Activated CD8-positive, alpha-beta memory T cell treated with anti-CD3 and anti-CD28 coated beads, Interleukin-2, amount 50 U/mL, for 1 hour (primary cell): Measurements from ENCODE around the gene DENND6B.
"Not testable (repeated sequence)": the region's sequence is repeated elsewhere in the genome, so short reads cannot be mapped to it uniquely, and the experiment has no call there.

Experiments used
- DNase-seq: peaks from one replicate; pipeline ENCODE4 v3.0.0-alpha.2; 2020; ENCODE audit errors: extremely low read depth

The DENND6B gene

DNA sequence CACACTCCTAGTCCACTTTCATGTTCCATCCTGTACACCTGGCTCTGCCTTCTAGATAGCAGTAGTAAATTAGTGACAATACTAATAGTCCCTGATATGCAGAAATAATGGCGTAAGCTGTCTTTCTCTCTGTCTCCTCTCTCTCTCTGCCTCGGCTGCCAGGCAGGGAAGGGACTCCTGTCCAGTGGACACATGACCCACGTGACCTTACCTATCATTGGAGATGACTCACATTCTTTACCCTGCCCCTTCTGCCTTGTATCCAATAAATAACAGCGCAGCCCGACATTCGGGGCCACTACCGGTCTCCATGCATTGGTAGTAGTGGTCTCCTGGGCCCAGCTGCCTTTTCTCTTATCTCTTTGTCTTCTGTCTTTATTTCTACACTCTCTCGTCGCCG, 53.0 kb downstream of the DENND6B start:
- DNase-seq: not testable (repeated sequence)

DNA sequence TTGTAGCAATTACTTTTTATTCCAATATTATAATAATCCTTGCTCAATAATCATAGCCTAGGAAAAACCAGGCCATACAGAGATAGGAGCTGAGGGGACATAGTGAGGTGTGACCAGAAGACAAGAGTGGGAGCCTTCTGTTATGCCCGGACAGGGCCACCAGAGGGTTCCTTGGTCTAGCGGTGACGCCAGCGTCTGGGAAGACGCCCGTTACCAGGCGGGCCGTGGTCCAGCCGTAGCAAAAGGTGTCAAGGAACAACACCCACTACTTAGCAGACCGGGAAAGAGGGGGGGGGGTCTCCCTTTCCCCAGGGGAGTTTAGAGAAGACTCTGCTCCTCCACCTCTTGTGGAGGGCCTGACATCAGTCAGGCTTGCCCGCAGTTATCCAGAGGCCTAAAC, 53.5 kb downstream of the DENND6B start:
- not testable (repeated sequence) for DNase-seq

DNA sequence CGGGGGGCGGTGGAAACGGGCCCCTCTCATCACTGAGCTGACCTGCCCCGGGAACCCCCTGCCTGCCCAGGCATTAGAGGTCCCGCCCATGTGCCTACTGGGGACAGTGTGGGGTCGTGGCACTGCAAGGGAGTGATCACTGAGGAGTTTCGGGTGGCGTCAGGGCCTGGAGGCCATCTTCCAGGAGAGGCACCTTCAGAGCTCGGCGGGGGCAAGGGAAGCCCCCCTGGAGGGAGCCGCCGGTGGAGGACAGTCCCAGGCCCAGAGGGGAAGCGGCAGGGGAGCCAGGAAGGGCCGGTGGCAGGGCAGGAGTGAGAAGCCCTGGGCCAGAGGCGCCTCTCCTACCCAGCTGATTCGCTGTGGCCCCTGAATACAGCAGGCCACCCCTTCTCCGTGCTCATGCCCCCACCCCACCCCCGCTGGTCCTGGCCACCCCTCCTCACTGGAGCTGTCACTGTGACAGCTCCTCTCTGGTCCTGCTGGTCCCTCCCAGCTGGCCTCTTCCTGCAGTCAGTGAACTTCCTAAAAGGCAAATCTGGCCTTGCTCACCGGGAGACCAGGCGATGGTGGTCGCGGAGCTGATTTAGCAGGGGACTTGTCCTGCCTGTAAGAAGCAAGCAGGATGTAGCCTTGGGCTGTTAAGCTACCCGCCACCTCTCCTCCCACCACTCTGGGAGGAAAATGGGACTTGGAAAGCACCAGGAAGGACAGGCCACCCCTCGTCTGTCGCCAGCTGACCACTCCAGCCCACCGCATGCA, 54.6 kb downstream of the DENND6B start:
- no peak for DNase-seq

- no peak for DNase-seq
Measured at GRCh38 chr22:50271519-50271970, 55.3 kb downstream of the DENND6B start.

DNA sequence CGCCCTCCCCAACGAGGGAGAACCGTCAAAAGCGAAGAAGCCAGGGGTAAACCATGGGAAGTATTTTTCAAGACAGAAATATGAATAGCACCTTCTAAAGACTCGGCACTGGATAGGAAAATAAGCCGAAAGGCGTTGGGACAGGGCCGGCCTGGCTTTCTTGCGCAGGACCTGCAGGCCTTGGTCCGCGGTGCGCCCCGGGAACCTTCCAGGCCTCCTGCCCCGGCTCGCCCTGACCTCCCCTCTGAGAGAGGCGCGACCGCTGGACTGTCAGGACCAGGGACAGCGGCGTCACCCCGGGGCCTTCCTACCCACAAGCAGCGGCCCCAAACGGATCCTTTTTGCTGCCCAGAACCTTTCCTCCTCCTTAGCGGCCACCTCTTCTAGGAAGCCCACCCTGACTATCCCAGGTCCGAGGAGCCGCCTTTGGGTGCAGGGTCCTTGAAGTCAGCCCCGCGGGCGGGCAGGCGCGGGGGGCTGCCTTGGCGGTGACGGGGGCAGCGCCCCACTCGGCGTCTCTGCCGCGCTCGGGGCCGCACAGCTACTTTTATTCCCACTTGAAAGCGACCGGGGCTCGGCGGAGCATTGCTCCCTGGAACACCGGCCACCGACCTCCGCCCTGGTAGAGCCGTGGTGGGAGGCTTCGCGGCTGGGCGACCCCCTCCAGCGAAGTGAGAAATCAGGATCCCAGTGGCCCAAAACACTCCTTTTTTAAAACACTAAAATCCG, 56.0 kb downstream of the DENND6B start:
- no peak for DNase-seq

DNA sequence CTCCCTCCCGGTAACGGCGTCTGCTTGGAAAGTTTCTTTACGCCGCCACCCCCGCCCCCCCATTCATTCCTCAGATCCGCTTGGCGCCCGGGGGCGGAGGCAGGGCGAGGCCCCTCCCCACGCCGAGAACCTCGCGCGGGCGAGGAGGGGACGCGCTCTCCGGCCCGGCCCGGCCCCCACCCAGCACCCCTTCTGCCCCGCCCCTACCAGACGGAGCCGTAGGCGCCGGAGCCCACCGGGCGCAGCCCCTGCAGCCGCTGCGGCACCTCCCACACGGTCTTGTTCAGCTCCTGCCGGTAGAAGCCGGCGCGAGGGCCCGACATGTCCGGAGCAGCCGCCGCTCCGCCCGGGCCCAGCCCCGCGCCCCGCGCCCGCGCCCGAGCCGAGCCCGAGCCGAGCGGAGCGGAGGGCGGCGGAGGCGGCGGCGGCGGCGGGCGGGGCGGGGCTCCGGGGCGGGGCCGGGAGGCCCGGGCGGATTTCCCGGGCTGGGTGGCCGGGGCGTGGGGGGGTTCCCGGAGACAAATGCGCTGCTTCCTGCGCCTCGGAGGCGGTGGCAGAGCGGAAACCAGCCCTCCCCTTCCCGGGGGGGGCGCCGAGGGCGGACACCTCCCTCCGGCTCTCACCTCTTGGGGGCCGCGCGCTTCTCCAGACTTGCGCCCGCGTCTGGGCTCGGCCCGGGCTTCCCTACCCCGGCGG, 56.7 kb downstream of the DENND6B start, which contains the start of gene MAPK11:
Gene MAPK11 (minus strand): TSS at position 411 of the 696 bp plus-strand sequence. CDS start 88 bp downstream, at position 323.
- DNase-seq: peak; percentile 19

GRCh38 chr22:50269573-50269969, 57.2 kb downstream of the DENND6B start:
- no peak for DNase-seq

- DNase-seq: no peak
Measured at GRCh38 chr22:50268655-50269113, 58.1 kb downstream of the DENND6B start.

DNA sequence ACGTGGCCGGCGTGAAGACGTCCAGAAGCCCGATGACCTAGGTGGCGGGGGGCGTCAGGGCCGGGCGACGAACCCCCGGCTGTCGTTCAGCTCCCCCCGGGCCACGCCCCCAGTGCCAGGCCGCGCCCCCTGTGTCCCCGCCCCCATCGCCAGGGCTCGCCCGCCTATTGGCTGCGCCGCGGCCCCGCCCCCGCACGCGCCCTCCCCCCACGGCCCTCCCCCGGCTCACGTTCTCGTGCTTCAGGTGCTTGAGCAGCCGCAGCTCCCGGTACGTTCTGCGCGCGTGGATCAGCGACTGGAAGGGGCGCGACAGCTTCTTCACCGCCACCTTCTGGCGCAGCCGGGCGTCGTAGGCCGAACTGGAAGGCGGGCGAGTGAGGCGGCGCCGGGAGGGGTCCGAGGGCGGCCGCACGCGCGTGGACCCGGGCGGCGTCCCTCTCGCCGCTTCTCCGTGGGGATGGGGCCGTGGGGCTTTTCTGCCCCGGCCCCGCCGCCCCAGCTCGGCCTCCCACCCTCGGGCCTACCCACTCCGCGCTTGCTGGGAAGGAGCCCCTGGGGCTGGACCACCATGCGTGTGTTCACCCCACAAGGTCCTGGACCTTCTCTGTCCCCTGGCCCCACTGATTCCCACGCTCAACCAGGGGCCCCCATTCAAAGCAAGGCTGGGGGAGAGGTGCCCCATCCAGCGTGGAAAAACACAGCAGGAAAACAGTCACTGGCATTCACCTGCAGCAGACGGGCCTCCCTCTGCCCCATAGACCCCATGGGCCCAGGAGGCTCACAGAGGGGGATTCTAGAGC, 59.0 kb downstream of the DENND6B start:
- DNase-seq: no peak

DNA sequence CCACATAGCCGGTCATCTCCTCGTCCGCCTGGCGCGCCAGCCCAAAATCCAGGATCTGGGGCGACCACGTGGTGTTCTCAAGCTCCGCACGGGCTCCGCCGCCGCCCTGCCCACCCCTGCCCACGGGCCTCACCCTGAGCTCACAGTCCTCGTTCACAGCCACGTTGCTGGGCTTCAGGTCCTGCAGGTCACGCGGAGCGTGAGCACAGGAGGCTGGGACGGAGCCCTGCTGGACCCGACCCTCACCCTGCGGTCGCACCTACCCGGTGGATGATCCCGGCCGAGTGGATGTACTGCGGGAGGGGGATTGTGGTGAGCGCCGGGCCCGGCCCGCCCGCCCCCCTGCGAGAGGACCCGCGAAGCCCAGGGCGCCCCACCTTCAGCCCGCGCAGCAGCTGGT, 59.8 kb downstream of the DENND6B start:
- DNase-seq: no peak

GRCh38 chr22:50264946-50265669, 61.7 kb downstream of the DENND6B start:
- no peak for DNase-seq

- no peak for DNase-seq
Measured at GRCh38 chr22:50264104-50264745, 62.6 kb downstream of the DENND6B start.

GRCh38 chr22:50262973-50263617, 63.7 kb downstream of the DENND6B start:
- no peak for DNase-seq

DNA sequence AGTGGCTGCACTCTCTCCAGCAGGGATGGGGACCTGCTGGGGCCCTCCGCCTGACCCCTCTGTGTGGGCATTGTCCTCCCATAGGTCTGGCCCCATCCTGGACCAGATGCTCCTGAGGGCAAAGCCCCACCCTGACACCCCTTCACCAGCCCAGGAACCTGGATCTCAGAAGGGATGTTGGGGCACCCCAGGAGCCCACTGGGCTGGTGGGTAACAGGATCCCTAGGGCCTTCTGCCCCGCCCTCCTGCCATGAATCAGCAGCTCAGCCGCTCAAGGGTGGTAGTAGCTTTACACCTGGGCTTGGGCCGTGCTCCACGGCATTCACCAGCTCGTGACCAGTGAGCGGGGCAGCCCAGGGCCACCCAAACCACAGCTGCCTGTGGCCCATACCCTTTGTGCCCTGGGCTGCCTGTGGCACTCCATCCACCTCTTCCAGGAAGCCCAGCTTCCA, 64.3 kb downstream of the DENND6B start:
- DNase-seq: no peak

DNA sequence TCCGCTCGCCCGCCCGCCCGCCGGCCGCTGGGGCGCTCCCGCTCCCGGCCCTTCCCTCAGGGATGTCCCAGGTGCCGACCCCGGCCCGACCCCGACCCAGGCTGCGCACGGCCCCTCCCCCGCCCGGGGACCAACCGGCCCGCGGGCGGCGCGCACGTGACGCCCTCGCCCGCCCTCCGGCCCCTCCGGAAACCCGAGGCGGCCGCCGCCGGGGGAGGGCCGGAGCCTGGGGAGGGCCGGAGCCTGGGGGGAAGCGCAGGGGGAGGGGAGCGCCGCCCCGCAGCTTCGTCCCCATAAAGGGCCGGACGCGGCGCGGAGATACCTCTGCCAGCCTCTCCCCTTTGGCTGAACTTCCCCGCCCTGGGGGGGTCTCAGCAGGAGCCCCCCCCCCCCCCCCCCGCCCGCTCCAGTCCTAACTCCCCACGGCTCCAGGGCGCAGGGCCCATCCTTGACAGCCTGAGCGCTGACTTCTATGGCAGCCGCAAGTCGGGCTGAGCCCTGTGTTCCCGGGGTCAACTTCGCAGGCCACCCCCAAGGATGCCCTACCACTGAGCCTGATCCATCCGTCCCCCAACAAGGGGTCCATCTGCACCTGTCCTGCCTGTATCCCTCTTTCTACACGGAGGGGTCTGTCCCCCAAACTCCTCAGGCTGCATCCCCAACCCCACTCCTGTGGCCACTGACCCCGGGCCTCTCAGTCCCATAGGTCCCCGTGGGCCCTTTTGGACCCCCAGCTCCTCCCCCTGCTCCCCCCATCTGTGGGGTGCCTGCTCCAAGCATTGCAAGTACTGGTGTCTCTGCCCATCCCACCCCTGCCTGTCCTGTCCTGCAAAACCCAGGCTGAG, 65.0 kb downstream of the DENND6B start, which contains the start of gene MAPK12:
Gene MAPK12 (minus strand): TSS at position 69 of the 845 bp plus-strand sequence. CDS start 174 bp downstream, outside the sequence.
- DNase-seq: no peak

- DNase-seq: no peak
Measured at GRCh38 chr22:50260801-50261614, 65.8 kb downstream of the DENND6B start.

- no peak for DNase-seq
Measured at GRCh38 chr22:50260434-50260800, 66.4 kb downstream of the DENND6B start.

DNA sequence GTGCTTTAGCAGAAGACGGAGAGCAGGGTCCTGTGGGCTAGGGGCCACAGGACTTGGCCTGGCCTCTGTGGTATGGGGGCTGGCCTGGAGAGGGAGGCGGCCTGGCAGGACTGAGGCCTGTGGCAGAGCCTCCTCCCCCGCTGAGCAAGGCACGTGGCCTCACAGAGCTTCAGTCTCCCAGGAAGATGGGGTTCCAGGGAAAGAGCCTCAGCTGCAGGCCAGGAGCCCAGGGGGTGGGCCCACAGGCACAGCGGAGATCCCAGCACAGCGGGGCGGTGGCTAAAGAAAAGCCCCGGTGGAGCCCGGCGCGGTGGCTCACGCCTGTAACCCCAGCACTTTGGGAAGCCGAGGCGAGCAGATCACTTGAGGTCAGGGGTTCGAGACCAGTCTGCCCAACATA, 67.5 kb downstream of the DENND6B start:
- no peak for DNase-seq
